Endothelial cell of umbilical vein (primary cell): ENCODE results near the gene TCF15. TPM values are rescaled to one million over a fixed set of nuclear protein-coding genes. Genes with fewer than 3 reads are reported as not detected.
A peak's percentile ranks its signal among the peaks of the same experiment; 100 is the strongest.

ENCODE experiments used
- BruUV-seq: library from RNA; stranded (reverse); fragments of 400-500 nt; replicated peaks from 2 replicates; lab custom pipeline; 2021; lab: Mats Ljungman, UMichigan
- CTCF ChIA-PET: fragments of 300-600, 350-600 bp; sonication (Branson Sonifier 250); formaldehyde crosslinking; loops from one replicate; lab custom pipeline; 2021; ENCODE audit warnings: antibody characterized with exemption, inconsistent platforms; lab: Charles Lee
- POLR2A ChIA-PET: fragments of 300-600, 350-600 bp; sonication (Branson Sonifier 250); formaldehyde crosslinking; loops from one replicate; lab custom pipeline; 2021; ENCODE audit warnings: antibody characterized with exemption, inconsistent platforms; lab: Charles Lee
- DNase-seq: peaks from one replicate; pipeline ENCODE4 v3.0.0-alpha.2; 2011; ENCODE audit warnings: low read depth, low spot score
- FAIRE-seq: peaks from 2 replicates; lab custom pipeline; 2011; peaks lifted over from hg19 to GRCh38; lab: Jason Lieb, UNC
- H2AFZ ChIP-seq: 2 replicates; pipeline ENCODE4 v1.6.0; 2012; ENCODE audit warnings: low read depth, low read length, control low read depth, inconsistent platforms
- H3K27ac ChIP-seq: 2 replicates; pipeline ENCODE4 v1.5.1; 2011; ENCODE audit warnings: low read depth, mild to moderate bottlenecking, control low read depth, low read length, moderate library complexity; ENCODE audit not compliant: insufficient read depth
- H3K27me3 ChIP-seq, 2 experiments: 2 replicates each; pipeline versions ENCODE4 v1.6.0 to v1.6.1; 2011; ENCODE audit warnings: low read length in 2 of 2, mixed read lengths in 1 of 2; ENCODE audit not compliant: control insufficient read depth in 2 of 2, insufficient read depth in 2 of 2
- H3K36me3 ChIP-seq, 2 experiments: 2 replicates in 1 of 2; 3 replicates in 1 of 2; pipeline ENCODE4 v1.5.1; 2011; ENCODE audit warnings: low read length in 2 of 2, mild to moderate bottlenecking in 1 of 2, moderate library complexity in 1 of 2; ENCODE audit not compliant: control insufficient read depth in 2 of 2, insufficient read depth in 2 of 2; ENCODE audit errors: extremely low read depth in 1 of 2
- H3K4me1 ChIP-seq: 3 replicates; pipeline ENCODE4 v1.5.1; 2011; ENCODE audit warnings: mild to moderate bottlenecking, low read length; ENCODE audit not compliant: control insufficient read depth, insufficient read depth; ENCODE audit errors: extremely low read depth
- H3K4me2 ChIP-seq: 2 replicates; pipeline ENCODE4 v1.6.1; 2011; ENCODE audit warnings: low read length, control low read depth, mixed read lengths; ENCODE audit not compliant: insufficient read depth
- H3K4me3 ChIP-seq, 3 experiments: fragments of 200-600 bp in 1 of 3; sonication (generic), shearing (Covaris generic) in 1 of 3; replicated peaks in 1 of 3; 2 replicates each; pipeline ENCODE4 v1.5.1; 2011 to 2016; ENCODE audit warnings: control low read depth in 3 of 3, low read length in 3 of 3, mild to moderate bottlenecking in 2 of 3, inconsistent platforms in 1 of 3, low read depth in 1 of 3, moderate library complexity in 1 of 3; ENCODE audit not compliant: insufficient read depth in 1 of 3
- H3K79me2 ChIP-seq: 2 replicates; pipeline ENCODE4 v1.6.0; 2012; ENCODE audit warnings: low read length, inconsistent platforms; ENCODE audit not compliant: control insufficient read depth, insufficient read depth
- H3K9ac ChIP-seq: replicated peaks from 2 replicates; pipeline ENCODE3; 2011; ENCODE audit warnings: low read length, control low read depth; ENCODE audit not compliant: insufficient read depth; ENCODE audit errors: extremely low read depth
- H3K9me1 ChIP-seq: replicated peaks from 3 replicates; pipeline ENCODE4 v1.6.0; 2011; ENCODE audit warnings: mild to moderate bottlenecking, low read length; ENCODE audit not compliant: control insufficient read depth, insufficient read depth; ENCODE audit errors: extremely low read depth
- H3K9me3 ChIP-seq: replicated peaks from 2 replicates; pipeline ENCODE4 v1.5.1; 2012; ENCODE audit warnings: low read length, inconsistent platforms; ENCODE audit not compliant: control insufficient read depth, insufficient read depth
- H4K20me1 ChIP-seq: replicated peaks from 2 replicates; pipeline ENCODE3; 2011; ENCODE audit warnings: mild to moderate bottlenecking, low read length; ENCODE audit not compliant: control insufficient read depth, insufficient read depth; ENCODE audit errors: extremely low read depth
- FOS ChIP-seq: IDR thresholded peaks from 2 replicates; pipeline ENCODE4 v1.6.1; 2011; ENCODE audit warnings: mild to moderate bottlenecking, low read length, moderate library complexity, borderline replicate concordance; ENCODE audit not compliant: insufficient read depth
- GATA2 ChIP-seq: IDR thresholded peaks from 2 replicates; pipeline ENCODE4 v1.7.0; 2011; ENCODE audit warnings: low read depth, mild to moderate bottlenecking, moderate library complexity, mixed read lengths, low read length; ENCODE audit not compliant: insufficient read length, insufficient read depth
- JUN ChIP-seq: IDR thresholded peaks from 2 replicates; pipeline ENCODE4 v1.6.1; 2011; ENCODE audit warnings: borderline replicate concordance, low read depth; ENCODE audit not compliant: insufficient read length, insufficient read depth
- MAX ChIP-seq: IDR thresholded peaks from 2 replicates; pipeline ENCODE4 v1.6.1; 2011; ENCODE audit not compliant: insufficient read depth, insufficient read length
- POLR2A ChIP-seq: IDR thresholded peaks from 2 replicates; pipeline ENCODE4 v1.6.1; 2012; ENCODE audit warnings: low read depth, mild to moderate bottlenecking, control low read depth, low read length
- POLR2AphosphoS5 ChIP-seq: IDR thresholded peaks from 2 replicates; pipeline ENCODE4 v1.6.1; 2012; ENCODE audit warnings: low read depth, mild to moderate bottlenecking, control low read depth, low read length, moderate library complexity; ENCODE audit not compliant: insufficient read depth
- dilution Hi-C: fragments of 300-500 bp; cut with MboI; formaldehyde crosslinking; loops from one replicate; pipeline ENCODE4 v1.15.0; 2019; ENCODE audit warnings: low sequenced_read_pairs; ENCODE audit not compliant: extremely low pct_ligation_motif_present
- intact Hi-C: fragments of 100-400 bp; cut with micrococcal nuclease; formaldehyde crosslinking; loops from one replicate; pipeline ENCODE4 v1.10.0; 2022
- polyA plus RNA-seq, 4 experiments: library from polyadenylated mRNA; depleted of rRNA in 3 of 4; stranded (reverse) in 3 of 4; unstranded in 1 of 4; fragments of >200 nt; gene quantifications; 2 replicates each; pipeline versions ENCODE4 v1.2.1 to v1.2.3, GENCODE V29; 2011 to 2012; ENCODE audit warnings: missing spikeins in 1 of 4
- total RNA-seq: library from RNA; stranded (reverse); gene quantifications from 2 replicates; pipeline ENCODE4 v1.2.3, GENCODE V29; 2021
- TF ChIP-seq, protein P1 (sequence below), 2 donors: IDR thresholded peaks; 1 replicate in 1 of 2; 2 replicates in 1 of 2; pipeline ENCODE4 v1.5.1; 2011; ENCODE audit warnings: low read length in 2 of 2, mild to moderate bottlenecking in 2 of 2, moderate library complexity in 2 of 2, control low read depth in 1 of 2, inconsistent platforms in 1 of 2, low read depth in 1 of 2; ENCODE audit not compliant: insufficient read depth in 1 of 2; ENCODE audit errors: extremely low read depth in 1 of 2

Gene TCF15
- total and polyA plus RNA-seq, 2 donors (not counting 3 experiments of a cell fraction or from before 2014, with no cell fraction given) = 0.07 to 1.3 TPM

DNA sequence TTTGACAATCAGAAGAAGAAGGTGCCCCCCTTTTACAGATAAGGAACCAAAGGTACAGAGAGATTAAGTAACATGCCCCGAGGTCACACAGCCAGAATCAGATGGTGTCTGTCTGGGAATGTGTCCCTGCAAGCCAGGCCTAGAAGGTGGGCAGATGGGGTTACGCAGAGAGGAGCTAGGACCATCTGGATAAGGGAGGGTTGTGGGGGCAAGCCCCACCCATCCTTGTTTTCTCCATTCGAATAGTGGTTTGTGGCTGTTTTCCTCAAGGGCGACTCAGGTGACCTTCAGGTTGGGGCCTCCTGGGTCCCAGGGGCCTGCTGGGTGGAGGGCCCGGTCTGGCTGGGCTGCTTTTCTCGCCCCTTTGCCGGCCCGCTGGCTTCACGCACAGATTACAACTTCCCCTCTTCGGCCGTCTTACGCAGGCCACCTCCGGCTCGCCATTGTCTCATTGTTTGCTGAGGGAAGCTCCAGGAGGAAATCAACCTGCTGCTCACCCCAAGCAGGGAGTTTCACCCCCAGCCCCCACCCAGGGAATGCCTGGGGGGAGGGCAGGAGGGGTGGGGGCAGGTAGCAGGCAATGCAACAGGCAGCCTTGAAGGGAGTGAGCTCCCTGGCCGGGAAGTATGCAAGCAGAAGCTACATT is 35.7 kb downstream of the TCF15 start:
- H3K9me3 ChIP-seq = no peaks in the 10 kb centered on the region
- BruUV-seq = no TSS peak
- H3K27ac ChIP-seq = peak overlapping the region; percentile 77
- FAIRE-seq (peak; percentile 64), DNase-seq (peak; percentile 70)
- peaks cover 58% of the 10 kb centered on the region for H3K4me1 ChIP-seq
- dilution Hi-C loops (no loop called here), intact Hi-C loops (no loop called here)
- H3K9me1 ChIP-seq = no peaks in the 10 kb centered on the region
- CTCF ChIA-PET = interaction anchor here (0.9 to 8.5 kb wide), 5 partner anchors 10 to 93 kb away, joined by 3 to 93 read pairs (median 9); no protein-coding TSS in a partner anchor
- POLR2A ChIA-PET = no interaction called here
- TF ChIP-seq, protein P1, sequence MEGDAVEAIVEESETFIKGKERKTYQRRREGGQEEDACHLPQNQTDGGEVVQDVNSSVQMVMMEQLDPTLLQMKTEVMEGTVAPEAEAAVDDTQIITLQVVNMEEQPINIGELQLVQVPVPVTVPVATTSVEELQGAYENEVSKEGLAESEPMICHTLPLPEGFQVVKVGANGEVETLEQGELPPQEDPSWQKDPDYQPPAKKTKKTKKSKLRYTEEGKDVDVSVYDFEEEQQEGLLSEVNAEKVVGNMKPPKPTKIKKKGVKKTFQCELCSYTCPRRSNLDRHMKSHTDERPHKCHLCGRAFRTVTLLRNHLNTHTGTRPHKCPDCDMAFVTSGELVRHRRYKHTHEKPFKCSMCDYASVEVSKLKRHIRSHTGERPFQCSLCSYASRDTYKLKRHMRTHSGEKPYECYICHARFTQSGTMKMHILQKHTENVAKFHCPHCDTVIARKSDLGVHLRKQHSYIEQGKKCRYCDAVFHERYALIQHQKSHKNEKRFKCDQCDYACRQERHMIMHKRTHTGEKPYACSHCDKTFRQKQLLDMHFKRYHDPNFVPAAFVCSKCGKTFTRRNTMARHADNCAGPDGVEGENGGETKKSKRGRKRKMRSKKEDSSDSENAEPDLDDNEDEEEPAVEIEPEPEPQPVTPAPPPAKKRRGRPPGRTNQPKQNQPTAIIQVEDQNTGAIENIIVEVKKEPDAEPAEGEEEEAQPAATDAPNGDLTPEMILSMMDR (IDR thresholded peaks at IDR 0.05; ENCODE audit: extremely low read depth in 1 of 2, insufficient read depth in 1 of 2, low read depth in 1 of 2, low read length in 2 of 2) = no peak
- TF ChIP-seq POLR2A = no peak
- no peak for TF ChIP-seq MAX
- peak; percentile 9 for TF ChIP-seq FOS
- no peak for TF ChIP-seq JUN
- no peak for TF ChIP-seq GATA2
- TF ChIP-seq POLR2AphosphoS5 = no peak
- no peaks in the 10 kb centered on the region for H3K27me3 ChIP-seq
- H3K9ac ChIP-seq = peak overlapping the region; percentile 29
- H3K4me3 ChIP-seq = no peak overlapping the region
- peak overlapping the region; percentile 57 for H3K4me2 ChIP-seq
- no peaks in the 10 kb centered on the region for H3K36me3 ChIP-seq
- H4K20me1 ChIP-seq = no peaks in the 10 kb centered on the region
- no peaks in the 10 kb centered on the region for H3K79me2 ChIP-seq
- H2AFZ ChIP-seq = peak overlapping the region; percentile 53
